IMR-90 (cell line): ENCODE results near the gene SPG11. TPM values are rescaled to one million over a fixed set of nuclear protein-coding genes. Genes with fewer than 3 reads are reported as not detected.

Experiments used
- ATAC-seq: fragments of 200-7000 bp; cut with Tn5 transposase; 2 replicates; pipeline ENCODE4 v1.9.1; 2020; ENCODE audit warnings: low read depth, mild to moderate bottlenecking, moderate library complexity
- BruUV-seq: library from RNA; stranded (reverse); fragments of 400-500 nt; replicated peaks from 2 replicates; lab custom pipeline; 2021; lab: Mats Ljungman, UMichigan
- CTCF ChIA-PET: fragments of 300-600 bp; formaldehyde crosslinking; extraction: SDS; loops from one replicate; lab custom pipeline; 2021; ENCODE audit warnings: antibody characterized with exemption; lab: Yijun Ruan, JAX
- POLR2A ChIA-PET: fragments of 300-600 bp; sonication (Branson Sonifier 250); formaldehyde crosslinking; loops from one replicate; lab custom pipeline; 2022; ENCODE audit warnings: antibody characterized with exemption; ENCODE audit not compliant: unreplicated experiment; lab: Charles Lee
- DNase-seq: peaks from one replicate; pipeline ENCODE4 v3.0.0; 2013
- H2AFZ ChIP-seq: replicated peaks from 2 replicates; pipeline ENCODE3; 2013; ENCODE audit warnings: low read length, mild to moderate bottlenecking; ENCODE audit not compliant: poor library complexity
- H2AK5ac ChIP-seq: 2 replicates; pipeline ENCODE4 v1.6.1; 2013; ENCODE audit warnings: low read depth, low read length, inconsistent platforms
- H2AK9ac ChIP-seq: replicated peaks from 2 replicates; pipeline ENCODE3; 2013; ENCODE audit warnings: mild to moderate bottlenecking, low read depth, low read length, moderate library complexity; ENCODE audit not compliant: poor library complexity
- H2BK120ac ChIP-seq: 2 replicates; pipeline ENCODE4 v1.6.1; 2013; ENCODE audit warnings: low read depth, low read length, inconsistent platforms
- H2BK15ac ChIP-seq: 3 replicates; pipeline ENCODE4 v1.6.1; 2013; ENCODE audit warnings: low read depth, low read length, inconsistent platforms
- H2BK20ac ChIP-seq: 2 replicates; pipeline ENCODE4 v1.6.1; 2013; ENCODE audit warnings: low read depth, mild to moderate bottlenecking, inconsistent platforms, low read length, moderate library complexity
- H2BK5ac ChIP-seq: 2 replicates; pipeline ENCODE4 v1.6.1; 2013; ENCODE audit warnings: mild to moderate bottlenecking, low read depth, low read length, inconsistent platforms; ENCODE audit not compliant: poor library complexity, severe bottlenecking
- H3K14ac ChIP-seq: replicated peaks from 2 replicates; pipeline ENCODE4 v1.6.1; 2013; ENCODE audit warnings: low read depth, low read length, inconsistent platforms
- H3K18ac ChIP-seq: 2 replicates; pipeline ENCODE4 v1.6.1; 2013; ENCODE audit warnings: low read depth, low read length, control low read depth
- H3K23ac ChIP-seq: 2 replicates; pipeline ENCODE4 v1.6.1; 2013; ENCODE audit warnings: low read depth, low read length, inconsistent platforms
- H3K27ac ChIP-seq: 2 replicates; pipeline ENCODE4 v1.5.1; 2013; ENCODE audit warnings: mild to moderate bottlenecking, control low read depth, low read length; ENCODE audit not compliant: insufficient read depth
- H3K27me3 ChIP-seq: 2 replicates; pipeline ENCODE4 v1.6.1; 2013; ENCODE audit warnings: low read length; ENCODE audit not compliant: control insufficient read depth, insufficient read depth
- H3K36me3 ChIP-seq: 2 replicates; pipeline ENCODE4 v1.6.1; 2013; ENCODE audit warnings: low read length, mixed read lengths; ENCODE audit not compliant: control insufficient read depth, insufficient read depth
- H3K4ac ChIP-seq: 2 replicates; pipeline ENCODE4 v1.6.1; 2013; ENCODE audit warnings: low read depth, low read length, inconsistent platforms
- H3K4me1 ChIP-seq: 2 replicates; pipeline ENCODE4 v1.6.1; 2013; ENCODE audit warnings: low read length, mixed read lengths; ENCODE audit not compliant: control insufficient read depth, insufficient read depth
- H3K4me2 ChIP-seq: 2 replicates; pipeline ENCODE4 v1.6.1; 2013; ENCODE audit warnings: low read depth, mild to moderate bottlenecking, control low read depth, low read length, moderate library complexity
- H3K4me3 ChIP-seq: 2 replicates; pipeline ENCODE4 v1.5.1; 2013; ENCODE audit warnings: low read depth, mild to moderate bottlenecking, control low read depth, low read length, moderate library complexity; ENCODE audit not compliant: insufficient read depth
- H3K56ac ChIP-seq: 2 replicates; pipeline ENCODE4 v1.6.1; 2013; ENCODE audit warnings: low read length, inconsistent platforms; ENCODE audit not compliant: insufficient read depth; ENCODE audit errors: extremely low read depth
- H3K79me1 ChIP-seq, 2 experiments: 2 replicates each; pipeline ENCODE4 v1.6.1; 2013; ENCODE audit warnings: low read length in 2 of 2, inconsistent platforms in 1 of 2, low read depth in 1 of 2
- H3K9ac ChIP-seq: 2 replicates; pipeline ENCODE4 v1.6.1; 2013; ENCODE audit warnings: low read depth, low read length, control low read depth
- H3K9me1 ChIP-seq: 2 replicates; pipeline ENCODE4 v1.6.1; 2013; ENCODE audit warnings: low read length, inconsistent platforms; ENCODE audit not compliant: insufficient read depth
- H3K9me3 ChIP-seq: 2 replicates; pipeline ENCODE4 v1.6.1; 2013; ENCODE audit warnings: low read length; ENCODE audit not compliant: control insufficient read depth, insufficient read depth
- H4K20me1 ChIP-seq: 2 replicates; pipeline ENCODE4 v1.6.1; 2013; ENCODE audit warnings: low read length, inconsistent platforms; ENCODE audit not compliant: insufficient read depth
- H4K5ac ChIP-seq: 2 replicates; pipeline ENCODE4 v1.6.1; 2013; ENCODE audit warnings: mild to moderate bottlenecking, low read depth, low read length, control low read depth
- H4K8ac ChIP-seq, 2 experiments: 2 replicates each; pipeline ENCODE4 v1.6.1; 2013; ENCODE audit warnings: low read depth in 2 of 2, low read length in 2 of 2, control low read depth in 1 of 2, inconsistent platforms in 1 of 2
- H4K91ac ChIP-seq: 2 replicates; pipeline ENCODE4 v1.6.1; 2013; ENCODE audit warnings: low read depth, low read length, inconsistent platforms; ENCODE audit not compliant: insufficient read depth
- WGBS, 2 experiments: methylation state at CpG; one replicate each; pipeline versions ENCODE4 v1.1.5 to v1.1.7; 2013; ENCODE audit warnings: missing lambda C conversion rate in 2 of 2; ENCODE audit not compliant: insufficient read length in 1 of 2; ENCODE audit errors: extremely low coverage in 2 of 2; 5-methylcytosine and 5-hydroxymethylcytosine counted together
- dilution Hi-C: fragments of 300-500 bp; cut with HindIII; formaldehyde crosslinking; loops from one replicate; pipeline ENCODE4 v1.14.3; 2018; ENCODE audit warnings: low sequenced_read_pairs; ENCODE audit not compliant: unreplicated experiment
- in situ Hi-C: fragments of 300-500 bp; cut with MboI; formaldehyde crosslinking; loops from 3 replicates; pipeline ENCODE4 v1.14.3; 2019; ENCODE audit warnings: low sequenced_read_pairs, inconsistent platforms, mixed read lengths
- intact Hi-C: fragments of 100-400 bp; cut with micrococcal nuclease; formaldehyde crosslinking; loops from 2 replicates; pipeline ENCODE4 v1.10.0; 2022
- polyA plus RNA-seq, 3 experiments: library from polyadenylated mRNA; depleted of rRNA; stranded (reverse); fragments of >200 nt; gene quantifications; 2 replicates each; pipeline ENCODE4 v1.2.3, GENCODE V29; 2012; ENCODE audit warnings: low replicate concordance in 1 of 3
- total RNA-seq: library from RNA; depleted of rRNA; stranded (reverse); fragments of >200 nt; gene quantifications from 2 replicates; pipeline ENCODE4 v1.2.3, GENCODE V29; 2012
- TF ChIP-seq, protein P1 (sequence below): conservative IDR thresholded peaks from 2 replicates; pipeline ENCODE4 v1.5.1; 2012; ENCODE audit warnings: mild to moderate bottlenecking, low read depth, low read length, improper control_type of control experiment
- TF ChIP-seq, protein P2 (sequence below): fragments of 150-350 bp; IDR thresholded peaks from 2 replicates; pipeline ENCODE4 v1.6.1; 2017; ENCODE audit warnings: mild to moderate bottlenecking, antibody characterized with exemption, low read length, low read depth

Gene SPG11
- total and polyA plus RNA-seq, 2 of the 4 experiments (the other 2 are of a cell fraction) = 30.8 to 32.6 TPM

DNA sequence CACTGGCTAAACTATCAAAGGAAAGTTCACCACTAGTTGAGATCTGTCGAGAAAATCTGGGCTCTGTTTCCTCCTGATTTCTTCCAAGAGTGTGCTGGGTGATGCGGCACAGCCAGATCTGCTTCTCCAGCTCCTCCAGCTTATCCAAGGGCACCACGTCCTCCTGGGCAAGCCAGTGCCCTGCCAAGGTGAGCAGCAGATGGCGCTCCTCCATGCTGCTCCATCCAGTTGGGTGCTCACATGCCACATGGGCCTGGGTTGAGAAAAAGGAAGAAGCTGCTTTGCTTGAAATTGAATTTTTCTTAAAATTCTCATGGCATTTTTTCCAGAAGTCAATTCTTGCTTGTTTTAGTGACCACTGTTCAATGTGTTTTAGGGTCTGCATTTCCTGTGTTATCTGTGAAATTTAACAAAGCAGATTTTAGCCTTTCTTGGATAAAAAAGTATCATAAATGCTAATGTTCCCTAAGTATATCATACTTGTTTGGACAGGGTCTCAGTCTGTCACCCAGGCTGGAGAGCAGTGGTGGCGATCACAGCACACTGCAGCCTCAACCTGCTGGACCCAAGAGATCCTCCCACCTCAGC, 79.2 kb downstream of the SPG11 start:
- no TSS peak for BruUV-seq
- ChIA-PET CTCF (interaction anchor here (0.5 to 1.0 kb wide), 2 partner anchors 79 to 80 kb away, joined by 3 to 4 read pairs; partner anchors contain the start of gene SPG11), POLR2A (no interaction called here)
- H2AK5ac ChIP-seq = no peak overlapping the region
- H3K27ac ChIP-seq = no peak overlapping the region
- H3K4me1 ChIP-seq = no peaks in the 10 kb centered on the region
- no peak overlapping the region for H2AK9ac ChIP-seq
- H3K9me1 ChIP-seq = no peaks in the 10 kb centered on the region; the same call in 1 of the 2 replicates
- H4K5ac ChIP-seq = no peak overlapping the region
- H3K4ac ChIP-seq = no peak overlapping the region
- H3K9me3 ChIP-seq = no peaks in the 10 kb centered on the region
- no peak overlapping the region for H2BK15ac ChIP-seq
- H3K14ac ChIP-seq = no peak overlapping the region
- no peak overlapping the region for H2BK20ac ChIP-seq
- in situ Hi-C loops (loop anchor here (5.0 kb wide), 1 partner anchor 153 kb away; the partner anchor contains the start of gene TRIM69), intact Hi-C loops (no loop called here), dilution Hi-C loops (no loop called here)
- H4K91ac ChIP-seq = no peak overlapping the region
- TF ChIP-seq, protein P1, sequence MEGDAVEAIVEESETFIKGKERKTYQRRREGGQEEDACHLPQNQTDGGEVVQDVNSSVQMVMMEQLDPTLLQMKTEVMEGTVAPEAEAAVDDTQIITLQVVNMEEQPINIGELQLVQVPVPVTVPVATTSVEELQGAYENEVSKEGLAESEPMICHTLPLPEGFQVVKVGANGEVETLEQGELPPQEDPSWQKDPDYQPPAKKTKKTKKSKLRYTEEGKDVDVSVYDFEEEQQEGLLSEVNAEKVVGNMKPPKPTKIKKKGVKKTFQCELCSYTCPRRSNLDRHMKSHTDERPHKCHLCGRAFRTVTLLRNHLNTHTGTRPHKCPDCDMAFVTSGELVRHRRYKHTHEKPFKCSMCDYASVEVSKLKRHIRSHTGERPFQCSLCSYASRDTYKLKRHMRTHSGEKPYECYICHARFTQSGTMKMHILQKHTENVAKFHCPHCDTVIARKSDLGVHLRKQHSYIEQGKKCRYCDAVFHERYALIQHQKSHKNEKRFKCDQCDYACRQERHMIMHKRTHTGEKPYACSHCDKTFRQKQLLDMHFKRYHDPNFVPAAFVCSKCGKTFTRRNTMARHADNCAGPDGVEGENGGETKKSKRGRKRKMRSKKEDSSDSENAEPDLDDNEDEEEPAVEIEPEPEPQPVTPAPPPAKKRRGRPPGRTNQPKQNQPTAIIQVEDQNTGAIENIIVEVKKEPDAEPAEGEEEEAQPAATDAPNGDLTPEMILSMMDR = peak; percentile 30
- TF ChIP-seq, protein P2, sequence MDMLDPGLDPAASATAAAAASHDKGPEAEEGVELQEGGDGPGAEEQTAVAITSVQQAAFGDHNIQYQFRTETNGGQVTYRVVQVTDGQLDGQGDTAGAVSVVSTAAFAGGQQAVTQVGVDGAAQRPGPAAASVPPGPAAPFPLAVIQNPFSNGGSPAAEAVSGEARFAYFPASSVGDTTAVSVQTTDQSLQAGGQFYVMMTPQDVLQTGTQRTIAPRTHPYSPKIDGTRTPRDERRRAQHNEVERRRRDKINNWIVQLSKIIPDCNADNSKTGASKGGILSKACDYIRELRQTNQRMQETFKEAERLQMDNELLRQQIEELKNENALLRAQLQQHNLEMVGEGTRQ = no peak
- no peak for DNase-seq
- H2BK5ac ChIP-seq = no peak overlapping the region
- no peak overlapping the region for H3K9ac ChIP-seq
- no peaks in the 10 kb centered on the region for H4K20me1 ChIP-seq
- H3K56ac ChIP-seq = no peak overlapping the region
- no peaks in the 10 kb centered on the region for H3K27me3 ChIP-seq
- H3K4me2 ChIP-seq = no peak overlapping the region
- H3K36me3 ChIP-seq = peaks cover 34% of the 10 kb centered on the region
- no peak overlapping the region for H3K18ac ChIP-seq
- 100% methylated on average over 1 of the region's 5 CpGs; no CpG with 5 or more reads in 1 of the 2 experiments for WGBS, 2 experiments
- no peak overlapping the region for H3K4me3 ChIP-seq
- no peak overlapping the region for H3K23ac ChIP-seq
- no peak overlapping the region for H4K8ac ChIP-seq
- H3K79me1 ChIP-seq = peaks cover 0 to 3% of the 10 kb centered on the region in 2 experiments; a peak in 1 of 4 replicates
- ATAC-seq = peak; percentile 65; the same call in 1 of the 2 replicates
- no peak overlapping the region for H2AFZ ChIP-seq
- no peak overlapping the region for H2BK120ac ChIP-seq
